HG02884 (cell line): Measurements from ENCODE around the gene SH3BP4.

Source experiments
- ATAC-seq: cut with Tn5 transposase; IDR thresholded peaks from one replicate; pipeline ENCODE4 v1.9.1; 2021; ENCODE audit warnings: mild to moderate bottlenecking, moderate library complexity; ENCODE audit not compliant: unreplicated experiment

SH3BP4 gene

DNA sequence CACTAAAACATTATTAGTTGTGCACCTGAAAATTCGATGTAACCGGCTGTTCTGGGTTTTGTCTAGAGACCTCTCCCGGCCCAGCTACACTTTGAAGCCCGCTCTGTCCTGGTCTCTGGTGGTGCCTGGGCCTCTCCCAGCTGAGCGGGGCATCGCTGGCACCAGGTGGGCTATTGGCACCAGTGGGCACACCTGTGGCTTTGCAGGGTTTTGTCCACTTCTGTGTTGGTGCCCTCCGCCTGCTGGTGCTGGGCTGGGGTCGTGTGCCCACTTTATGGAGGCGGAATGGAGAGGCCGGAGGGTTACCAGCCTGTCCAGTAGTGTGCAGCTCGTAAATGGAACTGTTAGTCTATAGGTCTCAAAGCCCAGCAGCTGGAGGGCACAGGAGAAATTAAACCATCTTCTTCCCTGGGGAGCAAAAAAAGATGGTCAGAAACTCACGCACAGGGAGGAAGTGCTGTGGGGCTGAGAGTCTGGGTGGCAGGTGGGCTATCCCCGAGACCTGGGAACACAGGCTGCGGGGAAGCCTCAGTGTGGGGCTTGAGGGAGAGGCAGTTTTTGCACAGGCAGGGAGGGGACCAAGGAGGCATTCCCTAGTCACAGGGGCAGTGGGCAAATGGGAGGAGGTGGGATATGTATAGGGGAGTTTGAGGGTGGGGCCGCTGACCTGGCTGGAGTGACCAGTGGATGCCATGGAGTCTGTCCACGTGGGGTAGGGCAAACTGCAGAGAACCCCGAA lies 30.4 kb downstream of the SH3BP4 start:
- ATAC-seq: no peak

- ATAC-seq: no peak
Observed at GRCh38 chr2:234983011-234983726, 31.4 kb downstream of the SH3BP4 start.

DNA sequence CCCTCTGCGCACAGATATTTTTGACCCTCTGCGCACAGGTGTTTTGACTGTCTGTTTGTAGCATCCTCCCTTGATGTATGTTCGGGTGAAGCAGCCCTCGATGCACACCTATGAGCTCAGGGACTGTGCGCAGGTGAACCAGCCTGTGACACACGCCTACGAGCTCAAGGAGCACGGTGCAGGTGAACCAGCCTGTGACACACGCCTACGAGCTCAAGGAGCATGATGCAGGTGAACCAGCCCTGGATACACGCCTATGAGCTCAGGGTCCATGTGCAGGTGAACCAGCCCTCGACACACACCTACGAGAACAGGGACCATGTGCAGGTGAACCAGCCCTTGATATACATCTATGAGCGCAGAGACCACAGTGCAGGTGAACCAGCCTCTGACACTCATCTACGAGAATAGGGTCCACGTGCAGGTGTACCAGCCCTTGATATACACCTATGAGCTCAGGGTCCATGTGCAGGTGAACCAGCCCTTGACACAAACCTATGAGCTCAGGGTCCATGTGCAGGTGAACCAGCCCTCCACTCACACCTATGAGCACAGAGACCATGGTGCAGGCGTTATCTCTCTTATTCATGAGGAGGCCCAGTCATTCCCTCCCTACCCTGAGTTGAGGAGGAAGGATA lies 33.9 kb downstream of the SH3BP4 start:
- no peak for ATAC-seq

DNA sequence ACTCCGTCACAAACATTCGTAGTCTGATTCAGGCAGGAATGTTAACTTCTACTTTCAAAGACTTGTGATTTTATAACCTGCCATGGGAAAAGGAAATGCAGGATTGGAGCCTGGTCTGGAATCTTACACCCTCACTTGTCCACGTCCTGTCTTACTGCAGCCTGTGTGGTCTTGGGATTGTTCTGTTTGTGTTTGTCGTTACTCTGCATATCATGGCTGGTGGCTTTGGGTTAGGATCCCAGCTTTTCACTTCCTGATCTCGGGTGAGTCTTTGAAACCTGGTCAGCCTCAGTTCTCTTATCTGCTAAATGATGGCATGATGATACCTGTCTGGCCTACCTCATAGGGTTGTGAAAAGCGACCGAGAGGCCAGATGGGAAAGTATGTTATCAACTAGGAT lies 34.6 kb downstream of the SH3BP4 start:
- ATAC-seq: no peak

GRCh38 chr2:234986876-234987720 lies 35.3 kb downstream of the SH3BP4 start:
- no peak for ATAC-seq

GRCh38 chr2:234987754-234988153 lies 35.9 kb downstream of the SH3BP4 start:
- ATAC-seq: no peak

DNA sequence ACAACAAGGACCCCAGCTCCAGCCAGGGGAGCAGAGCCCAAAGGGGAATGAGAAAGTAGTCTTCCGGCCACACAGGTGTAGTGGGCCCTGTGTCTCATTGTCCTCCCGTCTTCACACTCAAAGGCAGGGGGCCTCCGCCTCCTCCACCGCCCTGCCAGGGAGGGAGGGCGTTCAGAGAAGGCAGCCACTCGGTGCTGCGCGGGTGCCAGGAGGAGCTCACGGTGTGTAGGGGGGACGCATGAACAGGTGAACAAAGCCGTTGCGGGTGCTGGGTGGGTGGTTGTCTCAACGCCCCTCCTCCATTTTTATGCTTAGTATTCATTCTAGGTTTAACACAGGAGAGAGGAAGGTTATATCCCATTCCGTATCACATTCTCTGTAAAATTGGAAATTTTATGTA lies 36.7 kb downstream of the SH3BP4 start:
- ATAC-seq: no peak

- ATAC-seq: no peak
Observed at GRCh38 chr2:234989183-234989701, 37.4 kb downstream of the SH3BP4 start.

DNA sequence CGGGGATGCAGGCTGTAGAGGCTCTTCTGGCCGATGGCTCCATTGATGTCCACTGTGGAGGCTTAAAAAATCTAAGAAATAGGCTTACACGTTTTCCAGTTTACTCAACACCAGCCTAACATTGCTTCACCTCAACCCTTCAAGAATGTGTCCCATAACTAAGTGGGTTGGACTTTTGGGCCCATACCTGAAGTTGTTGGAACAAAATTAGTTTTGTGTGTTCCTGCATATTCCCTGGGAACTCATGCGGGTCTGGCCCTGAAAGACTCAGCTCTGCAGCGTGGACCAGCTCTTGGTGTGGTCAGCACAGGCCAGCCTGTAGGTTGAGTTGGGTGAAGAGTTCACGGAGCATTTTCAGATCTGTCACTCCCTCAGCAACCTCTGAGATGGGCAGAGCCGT lies 38.5 kb downstream of the SH3BP4 start:
- ATAC-seq: no peak

DNA sequence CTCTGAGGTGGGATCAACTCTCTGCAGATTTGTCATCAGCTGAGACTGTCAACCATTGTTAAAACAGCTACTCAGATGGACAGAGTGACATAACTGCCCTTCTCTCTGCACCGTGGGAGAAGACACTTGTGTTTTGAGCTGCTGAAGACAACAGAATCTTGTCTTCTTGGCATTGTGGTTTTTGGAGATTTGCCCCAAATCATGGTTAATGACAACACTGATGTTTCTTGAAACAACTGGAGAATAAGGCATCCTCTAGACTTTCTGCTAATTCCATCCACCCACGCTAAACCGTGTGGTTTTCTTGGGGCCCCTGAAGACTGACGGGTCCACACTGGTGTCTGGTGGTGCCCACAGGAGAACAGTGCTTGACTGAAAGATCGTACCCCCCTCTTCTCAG lies 39.5 kb downstream of the SH3BP4 start:
- ATAC-seq: no peak

DNA sequence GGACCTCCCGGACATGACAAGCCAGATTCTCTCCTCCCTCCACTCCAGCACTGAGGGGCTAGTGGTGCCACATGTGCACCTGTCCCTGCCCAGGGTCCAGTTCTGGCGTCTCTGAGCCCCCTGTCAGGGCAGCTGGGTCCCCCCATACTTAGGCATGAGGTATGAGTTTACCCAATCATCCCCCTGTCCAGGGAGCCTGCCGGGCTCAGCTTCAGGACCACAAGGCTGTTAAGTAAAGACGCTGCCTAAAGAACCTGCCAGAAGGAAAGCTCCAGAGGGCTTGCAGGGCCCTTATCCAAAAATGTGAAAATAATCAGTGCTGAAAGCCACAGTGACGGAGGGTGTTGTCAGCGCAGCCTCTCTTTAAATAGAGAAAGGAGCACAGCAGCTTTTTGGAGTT lies 40.0 kb downstream of the SH3BP4 start:
- no peak for ATAC-seq

GRCh38 chr2:234992196-234992595 lies 40.4 kb downstream of the SH3BP4 start:
- no peak for ATAC-seq

GRCh38 chr2:234992624-234993349 lies 41.0 kb downstream of the SH3BP4 start:
- no peak for ATAC-seq

- ATAC-seq: no peak
Observed at GRCh38 chr2:234993541-234993981, 41.7 kb downstream of the SH3BP4 start.

DNA sequence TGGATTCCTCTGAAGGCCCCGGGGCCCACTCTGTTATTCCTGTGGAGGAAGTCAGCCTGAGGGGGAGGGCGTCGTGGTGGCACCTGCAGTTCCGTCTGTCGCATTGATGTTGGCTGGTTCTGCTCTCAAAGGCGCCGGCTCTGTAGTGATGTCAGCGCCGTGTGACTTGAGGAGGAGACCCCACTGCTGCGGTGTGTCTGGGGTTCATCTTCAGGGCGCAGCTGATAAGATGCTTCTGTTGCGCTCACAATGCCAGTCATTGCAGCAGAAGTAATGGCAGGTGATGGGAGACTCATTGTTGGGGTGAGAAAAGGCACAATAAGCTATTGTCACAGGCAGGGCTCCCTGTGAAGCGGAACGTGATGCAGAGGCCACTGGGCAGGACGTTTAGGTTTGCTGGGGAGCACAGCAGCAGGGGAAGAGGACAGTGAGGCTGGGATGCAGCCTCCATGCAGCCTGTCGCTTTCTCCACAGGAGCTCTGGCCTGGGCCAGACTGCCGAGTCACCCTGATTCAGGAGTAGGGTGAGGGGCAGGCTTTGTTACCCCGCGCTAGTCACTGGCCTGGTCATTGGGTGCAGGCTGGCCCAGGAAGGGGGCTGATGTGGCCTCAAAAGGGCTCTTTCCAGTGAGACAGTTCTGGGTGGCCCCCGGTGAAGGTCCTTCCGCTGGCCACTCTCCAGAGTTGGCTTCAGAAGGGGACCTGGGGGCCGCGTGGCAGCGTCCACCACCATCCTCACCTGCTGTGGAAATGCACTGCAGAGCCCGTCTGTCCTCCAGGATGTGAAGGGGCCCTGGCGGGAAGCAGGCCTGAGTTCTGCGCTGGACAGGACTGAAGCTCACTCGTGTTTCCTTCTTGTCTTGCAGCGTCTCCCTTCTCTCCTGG lies 42.9 kb downstream of the SH3BP4 start:
- ATAC-seq: no peak

GRCh38 chr2:234995332-234996068 lies 43.7 kb downstream of the SH3BP4 start:
- ATAC-seq: no peak

GRCh38 chr2:234996069-234996940 lies 44.5 kb downstream of the SH3BP4 start:
- ATAC-seq: no peak

DNA sequence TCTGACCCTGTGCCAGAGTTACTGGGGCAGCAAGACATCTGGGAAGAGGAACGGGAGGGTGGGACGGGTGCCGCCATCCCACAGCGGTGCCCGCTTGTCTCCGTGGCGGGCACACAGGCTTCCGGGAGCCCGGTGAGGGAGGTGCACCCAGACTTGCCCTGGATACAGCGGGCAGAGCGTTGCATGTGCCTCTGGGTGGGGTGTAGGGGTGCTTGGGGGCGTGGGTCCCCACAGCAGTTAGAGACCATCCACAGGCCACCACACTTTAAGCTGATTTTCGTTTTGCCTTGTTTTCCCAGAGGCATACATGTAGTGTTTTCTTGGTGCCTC lies 45.1 kb downstream of the SH3BP4 start:
- no peak for ATAC-seq
